Bronchial epithelial cell (primary cell): ENCODE data around the gene REV3L. TPM values are rescaled to one million over a fixed set of nuclear protein-coding genes. Genes with fewer than 3 reads are reported as not detected.

ENCODE experiments used
- DNase-seq: peaks from one replicate; pipeline ENCODE4 v3.0.0-alpha.2; 2010; ENCODE audit warnings: low read depth
- FAIRE-seq: peaks from 2 replicates; lab custom pipeline; 2011; peaks lifted over from hg19 to GRCh38; lab: Jason Lieb, UNC
- H3K27me3 ChIP-seq: 2 replicates; pipeline ENCODE4 v1.5.1; 2011; ENCODE audit warnings: low read length; ENCODE audit not compliant: control insufficient read depth, insufficient read depth
- H3K36me3 ChIP-seq: 2 replicates; pipeline ENCODE4 v1.5.1; 2011; ENCODE audit warnings: low read length; ENCODE audit not compliant: control insufficient read depth, insufficient read depth
- H3K4me3 ChIP-seq: 2 replicates; pipeline ENCODE4 v1.5.1; 2011; ENCODE audit warnings: mild to moderate bottlenecking, low read depth, low read length, control low read depth
- total RNA-seq: library from RNA; depleted of rRNA; stranded (reverse); fragments of >200 nt; gene quantifications from 2 replicates; pipeline ENCODE4 v1.2.1, GENCODE V29; 2014
- TF ChIP-seq, protein P1 (sequence below): IDR thresholded peaks from 2 replicates; pipeline ENCODE4 v1.5.1; 2011; ENCODE audit warnings: mild to moderate bottlenecking, moderate library complexity, low read length, control low read depth, inconsistent platforms; ENCODE audit not compliant: insufficient read depth, severe bottlenecking

REV3L gene
- total RNA-seq, 1 donor from 2014 or later: 8.4 TPM

GRCh38 chr6:111439171-111439570, 43.8 kb downstream of the REV3L start:
- DNase-seq (no peak), FAIRE-seq (no peak)
- Histone ChIP-seq H3K27me3 (no peaks in the 10 kb centered on the region), H3K4me3 (no peak overlapping the region), H3K36me3 (no peaks in the 10 kb centered on the region)
- TF ChIP-seq, protein P1, sequence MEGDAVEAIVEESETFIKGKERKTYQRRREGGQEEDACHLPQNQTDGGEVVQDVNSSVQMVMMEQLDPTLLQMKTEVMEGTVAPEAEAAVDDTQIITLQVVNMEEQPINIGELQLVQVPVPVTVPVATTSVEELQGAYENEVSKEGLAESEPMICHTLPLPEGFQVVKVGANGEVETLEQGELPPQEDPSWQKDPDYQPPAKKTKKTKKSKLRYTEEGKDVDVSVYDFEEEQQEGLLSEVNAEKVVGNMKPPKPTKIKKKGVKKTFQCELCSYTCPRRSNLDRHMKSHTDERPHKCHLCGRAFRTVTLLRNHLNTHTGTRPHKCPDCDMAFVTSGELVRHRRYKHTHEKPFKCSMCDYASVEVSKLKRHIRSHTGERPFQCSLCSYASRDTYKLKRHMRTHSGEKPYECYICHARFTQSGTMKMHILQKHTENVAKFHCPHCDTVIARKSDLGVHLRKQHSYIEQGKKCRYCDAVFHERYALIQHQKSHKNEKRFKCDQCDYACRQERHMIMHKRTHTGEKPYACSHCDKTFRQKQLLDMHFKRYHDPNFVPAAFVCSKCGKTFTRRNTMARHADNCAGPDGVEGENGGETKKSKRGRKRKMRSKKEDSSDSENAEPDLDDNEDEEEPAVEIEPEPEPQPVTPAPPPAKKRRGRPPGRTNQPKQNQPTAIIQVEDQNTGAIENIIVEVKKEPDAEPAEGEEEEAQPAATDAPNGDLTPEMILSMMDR: no peak

DNA sequence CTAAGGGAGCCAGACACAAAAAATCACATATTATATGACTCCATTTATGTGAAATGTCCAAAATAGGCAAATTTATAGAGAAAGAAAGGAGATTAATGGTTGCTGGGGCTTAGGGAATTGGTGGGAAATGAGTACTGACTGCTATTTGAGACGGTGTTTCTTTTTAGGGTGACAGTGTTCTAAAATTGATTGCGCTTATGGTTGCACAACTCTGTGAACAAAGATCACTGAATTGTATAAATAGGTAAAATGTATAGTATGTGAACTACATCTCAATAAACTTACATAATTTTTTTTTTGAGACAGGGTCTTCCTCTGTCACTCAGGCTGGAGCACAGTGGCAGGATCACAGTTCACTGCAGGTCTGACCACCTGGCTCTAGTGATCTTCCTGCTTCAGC, 45.4 kb downstream of the REV3L start:
- TF ChIP-seq, protein P1: no peak
- no peak overlapping the region for H3K4me3 ChIP-seq
- H3K36me3 ChIP-seq: no peaks in the 10 kb centered on the region
- no peaks in the 10 kb centered on the region for H3K27me3 ChIP-seq
- FAIRE-seq (no peak), DNase-seq (no peak)

- FAIRE-seq (no peak), DNase-seq (no peak)
- H3K4me3 ChIP-seq: no peak overlapping the region
- no peaks in the 10 kb centered on the region for H3K27me3 ChIP-seq
- no peaks in the 10 kb centered on the region for H3K36me3 ChIP-seq
- TF ChIP-seq, protein P1: no peak
Measured at GRCh38 chr6:111432511-111432910, 50.5 kb downstream of the REV3L start.

GRCh38 chr6:111430605-111431376, 52.2 kb downstream of the REV3L start:
- H3K4me3 ChIP-seq: no peak overlapping the region
- TF ChIP-seq, protein P1: no peak
- FAIRE-seq (no peak), DNase-seq (no peak)
- no peaks in the 10 kb centered on the region for H3K36me3 ChIP-seq
- no peaks in the 10 kb centered on the region for H3K27me3 ChIP-seq

- Histone ChIP-seq H3K27me3 (no peaks in the 10 kb centered on the region), H3K36me3 (no peaks in the 10 kb centered on the region), H3K4me3 (no peak overlapping the region)
- no peak for DNase-seq
- FAIRE-seq: no peak
- TF ChIP-seq, protein P1: no peak
Measured at GRCh38 chr6:111429571-111429970, 53.4 kb downstream of the REV3L start.
